ENCODE measurements around the gene KCNAB1. TPM values are rescaled to one million over a fixed set of nuclear protein-coding genes. Genes with fewer than 3 reads are reported as not detected.

KCNAB1 gene
- total and polyA plus RNA-seq, 4 donors, result 0.16 to 2.4 (median 0.72) TPM

GRCh38 chr3:156176629-156177210 lies 56.3 kb downstream of the KCNAB1 start:
- no peaks in the 10 kb centered on the region for H3K36me3 ChIP-seq (ENCODE audit: control insufficient read depth in 4 of 4, insufficient read depth in 4 of 4, low read length in 4 of 4)
- H3K4me3 ChIP-seq, result no peak overlapping the region
- peaks cover 0 to 1% (median 0%) of the 10 kb centered on the region in 5 donors for H3K4me1 ChIP-seq (ENCODE audit: control insufficient read depth in 5 of 5, insufficient read depth in 5 of 5, low read length in 5 of 5)
- no peak overlapping the region for H3K9ac ChIP-seq (ENCODE audit: insufficient read depth in 1 of 2, low read length in 2 of 2)
- no peak overlapping the region for H3K27ac ChIP-seq (ENCODE audit: low read depth in 1 of 2, low read length in 1 of 2)
- DNase-seq, result no peak
- WGBS, 2 donors, result 96% methylated on average over 17 of the region's 17 CpGs
- H3K9me3 ChIP-seq (ENCODE audit: control insufficient read depth in 4 of 4, insufficient read depth in 3 of 4, low read length in 3 of 4), result no peaks in the 10 kb centered on the region
- ATAC-seq (ENCODE audit: insufficient read depth, low FRiP score), result no peak
- H3K27me3 ChIP-seq (ENCODE audit: control insufficient read depth in 3 of 3, insufficient read depth in 3 of 3, low read length in 2 of 3), result no peaks in the 10 kb centered on the region
- no peak for TF ChIP-seq CTCF (IDR thresholded peaks at IDR 0.05; ENCODE audit: control extremely low read depth, extremely low read depth)

- no peak for ATAC-seq (ENCODE audit: insufficient read depth, low FRiP score)
These were observed 59.7 kb downstream of the KCNAB1 start for GRCh38 chr3:156180077-156180476.

GRCh38 chr3:156181509-156181908 lies 61.1 kb downstream of the KCNAB1 start:
- Histone ChIP-seq H3K36me3 (ENCODE audit: control insufficient read depth in 4 of 4, insufficient read depth in 4 of 4, low read length in 4 of 4) (peaks cover 0 to 2% (median 0%) of the 10 kb centered on the region in 4 donors), H3K9me3 (ENCODE audit: control insufficient read depth in 4 of 4, insufficient read depth in 3 of 4, low read length in 3 of 4) (no peaks in the 10 kb centered on the region), H3K4me1 (ENCODE audit: control insufficient read depth in 5 of 5, insufficient read depth in 5 of 5, low read length in 5 of 5) (no peaks in the 10 kb centered on the region), H3K27me3 (ENCODE audit: control insufficient read depth in 3 of 3, insufficient read depth in 3 of 3, low read length in 2 of 3) (no peaks in the 10 kb centered on the region), H3K4me3 (no peak overlapping the region), H3K27ac (ENCODE audit: low read depth in 1 of 2, low read length in 1 of 2) (no peak overlapping the region), H3K9ac (ENCODE audit: insufficient read depth in 1 of 2, low read length in 2 of 2) (no peak overlapping the region)
- WGBS, 2 donors, result 67 to 71% methylated on average over 2 of the region's 2 CpGs
- no peak for DNase-seq
- ATAC-seq (ENCODE audit: insufficient read depth, low FRiP score), result no peak
- no peak for TF ChIP-seq CTCF (IDR thresholded peaks at IDR 0.05; ENCODE audit: control extremely low read depth, extremely low read depth)

More at GRCh38 chr3:156180077-156180476, 59.7 kb downstream of the KCNAB1 start:
- H3K27me3 ChIP-seq (ENCODE audit: control insufficient read depth in 3 of 3, insufficient read depth in 3 of 3, low read length in 2 of 3), result no peaks in the 10 kb centered on the region
- H3K9ac ChIP-seq (ENCODE audit: insufficient read depth in 1 of 2, low read length in 2 of 2), result no peak overlapping the region
- DNase-seq, result no peak
- H3K9me3 ChIP-seq (ENCODE audit: control insufficient read depth in 4 of 4, insufficient read depth in 3 of 4, low read length in 3 of 4), result no peaks in the 10 kb centered on the region
- no peaks in the 10 kb centered on the region for H3K4me1 ChIP-seq (ENCODE audit: control insufficient read depth in 5 of 5, insufficient read depth in 5 of 5, low read length in 5 of 5)
- peaks cover 0 to 2% (median 0%) of the 10 kb centered on the region in 4 donors for H3K36me3 ChIP-seq (ENCODE audit: control insufficient read depth in 4 of 4, insufficient read depth in 4 of 4, low read length in 4 of 4)
- H3K27ac ChIP-seq (ENCODE audit: low read depth in 1 of 2, low read length in 1 of 2), result no peak overlapping the region
- no peak for TF ChIP-seq CTCF (IDR thresholded peaks at IDR 0.05; ENCODE audit: control extremely low read depth, extremely low read depth)
- no peak overlapping the region for H3K4me3 ChIP-seq

GRCh38 chr3:156183396-156183795 lies 63.0 kb downstream of the KCNAB1 start:
- Histone ChIP-seq H3K9ac (ENCODE audit: insufficient read depth in 1 of 2, low read length in 2 of 2) (no peak overlapping the region), H3K4me1 (ENCODE audit: control insufficient read depth in 5 of 5, insufficient read depth in 5 of 5, low read length in 5 of 5) (no peaks in the 10 kb centered on the region), H3K4me3 (no peak overlapping the region), H3K36me3 (ENCODE audit: control insufficient read depth in 4 of 4, insufficient read depth in 4 of 4, low read length in 4 of 4) (peaks cover 0 to 2% (median 0%) of the 10 kb centered on the region in 4 donors), H3K27ac (ENCODE audit: low read depth in 1 of 2, low read length in 1 of 2) (no peak overlapping the region), H3K9me3 (ENCODE audit: control insufficient read depth in 4 of 4, insufficient read depth in 3 of 4, low read length in 3 of 4) (no peaks in the 10 kb centered on the region), H3K27me3 (ENCODE audit: control insufficient read depth in 3 of 3, insufficient read depth in 3 of 3, low read length in 2 of 3) (no peaks in the 10 kb centered on the region)
- ATAC-seq (ENCODE audit: insufficient read depth, low FRiP score) (no peak), DNase-seq (no peak)
- no peak for TF ChIP-seq CTCF (IDR thresholded peaks at IDR 0.05; ENCODE audit: control extremely low read depth, extremely low read depth)
- 47 to 70% methylated on average over 1 of the region's 1 CpG for WGBS, 2 donors
